A673 (cell line): Measurements from ENCODE around the gene SHC4. TPM values are rescaled to one million over a fixed set of nuclear protein-coding genes. Genes with fewer than 3 reads are reported as not detected.
A peak's percentile ranks its signal among the peaks of the same experiment; 100 is the strongest.

Experiments used
- BruUV-seq: library from RNA; stranded (reverse); fragments of 400-500 nt; replicated peaks from 2 replicates; lab custom pipeline; 2021; lab: Mats Ljungman, UMichigan
- CTCF ChIA-PET: fragments of 300-600 bp; sonication (Branson Sonifier 250); formaldehyde crosslinking; loops from one replicate; lab custom pipeline; 2022; ENCODE audit warnings: antibody characterized with exemption; lab: Charles Lee
- POLR2A ChIA-PET: fragments of 300-600 bp; sonication (Branson Sonifier 250); formaldehyde crosslinking; loops from one replicate; lab custom pipeline; 2022; ENCODE audit warnings: antibody characterized with exemption; ENCODE audit not compliant: low non-redundant PET; lab: Charles Lee
- DNase-seq: peaks from one replicate; pipeline ENCODE4 v3.0.0-alpha.2; 2015; ENCODE audit warnings: low spot score
- H3K27ac ChIP-seq: fragments of 200-600 bp; sonication (generic); 2 replicates; pipeline ENCODE4 v1.5.1; 2016; ENCODE audit warnings: mixed run types, low read depth, mild to moderate bottlenecking, mixed read lengths, antibody characterized with exemption, low read length; ENCODE audit not compliant: poor library complexity, severe bottlenecking
- H3K27me3 ChIP-seq: fragments of 200-600 bp; sonication (generic); replicated peaks from 2 replicates; pipeline ENCODE4 v1.6.1; 2017; ENCODE audit warnings: mixed run types, low read depth, mild to moderate bottlenecking, mixed read lengths, antibody characterized with exemption, low read length; ENCODE audit not compliant: insufficient read depth, poor library complexity
- H3K36me3 ChIP-seq: fragments of 200-600 bp; sonication (generic); 2 replicates; pipeline ENCODE4 v1.6.1; 2016; ENCODE audit warnings: mixed run types, mild to moderate bottlenecking, mixed read lengths, antibody characterized with exemption, low read length; ENCODE audit not compliant: insufficient read depth, poor library complexity, severe bottlenecking
- H3K4me1 ChIP-seq: fragments of 200-600 bp; sonication (generic); 2 replicates; pipeline ENCODE4 v1.6.1; 2017; ENCODE audit warnings: mixed run types, mild to moderate bottlenecking, mixed read lengths, antibody characterized with exemption, low read length; ENCODE audit not compliant: insufficient read depth, poor library complexity, severe bottlenecking
- H3K4me3 ChIP-seq: fragments of 200-600 bp; sonication (generic); 2 replicates; pipeline ENCODE4 v1.5.1; 2016; ENCODE audit warnings: low read depth, mixed run types, mild to moderate bottlenecking, mixed read lengths, low read length; ENCODE audit not compliant: poor library complexity, severe bottlenecking
- H3K9me3 ChIP-seq: fragments of 200-600 bp; sonication (generic); 2 replicates; pipeline ENCODE4 v1.6.1; 2016; ENCODE audit warnings: mixed run types, low read depth, mild to moderate bottlenecking, mixed read lengths, antibody characterized with exemption, low read length; ENCODE audit not compliant: poor library complexity, severe bottlenecking
- EZH2 ChIP-seq: fragments of 200-600 bp; sonication (generic); IDR thresholded peaks from 2 replicates; pipeline ENCODE4 v1.6.1; 2017; ENCODE audit warnings: borderline replicate concordance, low read depth, mild to moderate bottlenecking, mixed read lengths, antibody characterized with exemption, low read length; ENCODE audit not compliant: poor library complexity, severe bottlenecking
- intact Hi-C: fragments of 100-400 bp; cut with micrococcal nuclease; formaldehyde crosslinking; loops from one replicate; pipeline ENCODE4 v1.10.0; 2022; ENCODE audit not compliant: unreplicated experiment
- total RNA-seq: library from RNA; stranded (reverse); gene quantifications from 2 replicates; pipeline ENCODE4 v1.2.3, GENCODE V29; 2021
- TF ChIP-seq, protein P1 (sequence below): fragments of 300-800, 200-600 bp; sonication (generic); conservative IDR thresholded peaks from 2 replicates; pipeline ENCODE4 v1.5.1; 2017; ENCODE audit warnings: low read depth, mild to moderate bottlenecking, antibody characterized with exemption, low read length, moderate library complexity, mixed read lengths

SHC4 gene
- total RNA-seq, 1 experiment from 2014 or later: 0.73 TPM

DNA sequence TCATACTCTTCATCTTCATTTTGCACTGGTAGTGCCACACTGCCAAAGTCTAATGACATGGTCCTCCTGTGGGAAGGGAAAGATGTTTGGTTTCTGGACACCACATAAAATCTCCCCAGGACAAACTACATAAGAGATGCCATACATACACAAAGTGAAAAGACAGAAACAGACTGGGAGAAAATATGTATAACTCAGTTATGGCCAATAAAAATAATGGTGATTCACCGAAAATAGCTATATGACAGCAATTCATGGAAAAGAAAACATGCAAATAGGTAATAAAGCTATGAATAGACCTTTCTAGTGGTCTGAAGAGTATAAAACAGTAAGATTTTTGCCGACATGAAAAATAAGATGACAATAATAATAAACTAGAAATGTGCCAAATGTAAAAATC, 158.1 kb downstream of the SHC4 start:
- H3K36me3 ChIP-seq: no peaks in the 10 kb centered on the region
- H3K4me3 ChIP-seq: peak overlapping the region; percentile 33
- no TSS peak for BruUV-seq
- no peaks in the 10 kb centered on the region for H3K27me3 ChIP-seq
- H3K9me3 ChIP-seq: no peaks in the 10 kb centered on the region
- intact Hi-C loops: no loop called here
- ChIA-PET POLR2A (no interaction called here), CTCF (no interaction called here)
- TF ChIP-seq EZH2: no peak
- peaks cover 43% of the 10 kb centered on the region for H3K4me1 ChIP-seq
- DNase-seq: no peak
- H3K27ac ChIP-seq: peak overlapping the region; percentile 63

DNA sequence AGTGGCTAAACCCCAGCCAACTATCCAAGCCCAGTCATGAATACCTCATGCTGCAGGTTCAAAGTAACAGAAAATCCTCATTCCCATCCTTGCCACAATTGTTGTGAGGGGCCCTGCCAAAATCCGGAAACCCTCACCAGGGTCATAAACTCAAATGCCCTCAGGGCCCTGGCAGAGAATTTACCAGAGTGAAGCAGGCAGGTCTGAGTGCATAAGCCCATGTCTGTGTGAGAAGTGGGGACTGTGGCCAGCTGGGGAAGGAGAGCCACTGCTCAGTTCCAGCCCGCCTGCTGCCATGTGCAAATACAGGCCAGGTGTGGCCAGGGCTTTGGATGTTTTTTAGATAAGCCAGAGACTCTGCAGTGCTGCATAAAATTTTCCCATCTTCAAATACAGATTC, 159.8 kb downstream of the SHC4 start:
- BruUV-seq: no TSS peak
- H3K9me3 ChIP-seq: no peaks in the 10 kb centered on the region
- no peak for DNase-seq
- H3K36me3 ChIP-seq: no peaks in the 10 kb centered on the region
- H3K4me3 ChIP-seq: no peak overlapping the region
- TF ChIP-seq, protein P1, sequence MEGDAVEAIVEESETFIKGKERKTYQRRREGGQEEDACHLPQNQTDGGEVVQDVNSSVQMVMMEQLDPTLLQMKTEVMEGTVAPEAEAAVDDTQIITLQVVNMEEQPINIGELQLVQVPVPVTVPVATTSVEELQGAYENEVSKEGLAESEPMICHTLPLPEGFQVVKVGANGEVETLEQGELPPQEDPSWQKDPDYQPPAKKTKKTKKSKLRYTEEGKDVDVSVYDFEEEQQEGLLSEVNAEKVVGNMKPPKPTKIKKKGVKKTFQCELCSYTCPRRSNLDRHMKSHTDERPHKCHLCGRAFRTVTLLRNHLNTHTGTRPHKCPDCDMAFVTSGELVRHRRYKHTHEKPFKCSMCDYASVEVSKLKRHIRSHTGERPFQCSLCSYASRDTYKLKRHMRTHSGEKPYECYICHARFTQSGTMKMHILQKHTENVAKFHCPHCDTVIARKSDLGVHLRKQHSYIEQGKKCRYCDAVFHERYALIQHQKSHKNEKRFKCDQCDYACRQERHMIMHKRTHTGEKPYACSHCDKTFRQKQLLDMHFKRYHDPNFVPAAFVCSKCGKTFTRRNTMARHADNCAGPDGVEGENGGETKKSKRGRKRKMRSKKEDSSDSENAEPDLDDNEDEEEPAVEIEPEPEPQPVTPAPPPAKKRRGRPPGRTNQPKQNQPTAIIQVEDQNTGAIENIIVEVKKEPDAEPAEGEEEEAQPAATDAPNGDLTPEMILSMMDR: no peak
- TF ChIP-seq EZH2: no peak
- no peaks in the 10 kb centered on the region for H3K27me3 ChIP-seq
- intact Hi-C loops: loop anchor here (5.0 kb wide), 1 partner anchor 157 kb away; the partner anchor contains the start of gene FBN1
- ChIA-PET CTCF (no interaction called here), POLR2A (no interaction called here)
- H3K4me1 ChIP-seq: peaks cover 55% of the 10 kb centered on the region
- H3K27ac ChIP-seq: no peak overlapping the region

DNA sequence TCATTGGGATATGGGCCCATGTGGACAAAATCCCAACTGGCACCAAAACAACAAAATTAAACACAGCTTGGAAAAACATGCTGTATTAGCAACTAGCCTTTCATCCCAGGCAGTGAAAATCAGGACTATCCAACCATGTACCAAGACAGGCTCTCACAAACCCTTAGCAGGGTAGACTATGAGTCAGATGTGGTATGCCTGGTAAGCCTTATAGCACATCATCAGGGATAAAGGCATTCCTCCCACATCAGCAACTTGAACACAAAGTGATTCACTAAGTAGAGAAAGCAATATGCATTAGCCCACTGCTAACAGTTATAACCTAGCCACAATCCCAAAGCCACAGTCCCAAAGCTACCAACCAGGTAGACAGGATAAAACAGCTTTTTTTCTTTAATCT, 160.9 kb downstream of the SHC4 start:
- intact Hi-C loops: loop anchor here (5.0 kb wide), 1 partner anchor 156 kb away; the partner anchor contains the start of gene FBN1
- H3K27ac ChIP-seq: no peak overlapping the region

More for the DNA sequence above, 160.9 kb downstream of the SHC4 start:
- no peak for TF ChIP-seq EZH2
- TF ChIP-seq, protein P1: no peak
- POLR2A ChIA-PET: no interaction called here
- no peaks in the 10 kb centered on the region for H3K9me3 ChIP-seq
- peak; percentile 22 for DNase-seq
- no peak overlapping the region for H3K4me3 ChIP-seq
- H3K4me1 ChIP-seq: peaks cover 65% of the 10 kb centered on the region
- CTCF ChIA-PET: interaction anchor here (1.2 kb wide), 1 partner anchor 466 kb away, joined by 3 read pairs; no protein-coding TSS in a partner anchor
- no TSS peak for BruUV-seq
- no peaks in the 10 kb centered on the region for H3K27me3 ChIP-seq
- no peaks in the 10 kb centered on the region for H3K36me3 ChIP-seq
